ENCODE results near the gene NGEF.

GRCh38 chr2:232872826-232873225 is 140.2 kb downstream of the NGEF start:
- no peak for TF ChIP-seq ARNT (IDR thresholded peaks at IDR 0.05)
- no peak for TF ChIP-seq ZFP1 (CRISPR knock-in tag; IDR thresholded peaks at IDR 0.05)
- no peak for TF ChIP-seq POLR2A (conservative IDR thresholded peaks at IDR 0.05)

All from K562 (cell line).